22Rv1 (cell line): Measurements from ENCODE around the gene TYR.

Experiments used
- ZFX ChIP-seq: fragments of 450-650 bp; IDR thresholded peaks from 2 replicates; pipeline ENCODE4 v1.6.1; 2017; ENCODE audit warnings: antibody characterized with exemption, borderline replicate concordance
- TF ChIP-seq, protein P1 (sequence below): fragments of 450-650 bp; IDR thresholded peaks from 2 replicates; pipeline ENCODE4 v1.5.1; 2017; ENCODE audit warnings: mild to moderate bottlenecking

GRCh38 chr11:89147229-89147628 lies 30.4 kb upstream of the TYR start:
- TF ChIP-seq, protein P1, sequence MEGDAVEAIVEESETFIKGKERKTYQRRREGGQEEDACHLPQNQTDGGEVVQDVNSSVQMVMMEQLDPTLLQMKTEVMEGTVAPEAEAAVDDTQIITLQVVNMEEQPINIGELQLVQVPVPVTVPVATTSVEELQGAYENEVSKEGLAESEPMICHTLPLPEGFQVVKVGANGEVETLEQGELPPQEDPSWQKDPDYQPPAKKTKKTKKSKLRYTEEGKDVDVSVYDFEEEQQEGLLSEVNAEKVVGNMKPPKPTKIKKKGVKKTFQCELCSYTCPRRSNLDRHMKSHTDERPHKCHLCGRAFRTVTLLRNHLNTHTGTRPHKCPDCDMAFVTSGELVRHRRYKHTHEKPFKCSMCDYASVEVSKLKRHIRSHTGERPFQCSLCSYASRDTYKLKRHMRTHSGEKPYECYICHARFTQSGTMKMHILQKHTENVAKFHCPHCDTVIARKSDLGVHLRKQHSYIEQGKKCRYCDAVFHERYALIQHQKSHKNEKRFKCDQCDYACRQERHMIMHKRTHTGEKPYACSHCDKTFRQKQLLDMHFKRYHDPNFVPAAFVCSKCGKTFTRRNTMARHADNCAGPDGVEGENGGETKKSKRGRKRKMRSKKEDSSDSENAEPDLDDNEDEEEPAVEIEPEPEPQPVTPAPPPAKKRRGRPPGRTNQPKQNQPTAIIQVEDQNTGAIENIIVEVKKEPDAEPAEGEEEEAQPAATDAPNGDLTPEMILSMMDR: no peak
- no peak for TF ChIP-seq ZFX
